Ramos (cell line): ENCODE results near the gene SLC35A5.

Experiments used
- in situ Hi-C: fragments of 300-500 bp; cut with MboI; formaldehyde crosslinking; loops from one replicate; pipeline ENCODE4 v1.14.3; 2022; ENCODE audit warnings: low sequenced_read_pairs; ENCODE audit not compliant: unreplicated experiment

SLC35A5 gene

DNA sequence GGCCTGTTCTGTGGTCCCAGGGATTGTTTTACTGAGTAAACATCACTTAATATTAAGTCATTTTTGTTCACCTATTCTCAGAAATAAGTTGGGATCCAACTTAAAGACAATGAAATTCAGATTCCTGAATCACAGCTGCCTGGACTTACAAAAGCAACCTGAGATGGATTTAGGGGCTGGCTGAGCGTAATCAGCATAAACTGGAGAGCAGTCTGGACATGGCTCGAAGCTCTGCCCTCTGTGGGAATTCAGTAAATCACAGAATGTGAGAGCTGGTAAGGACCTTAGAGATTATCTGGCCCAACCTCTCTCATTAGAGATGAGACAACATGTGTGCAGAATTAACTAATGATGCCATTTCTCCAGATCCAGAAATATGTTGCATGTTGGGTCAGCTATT, 55.4 kb downstream of the SLC35A5 start:
- in situ Hi-C loops: no loop called here

DNA sequence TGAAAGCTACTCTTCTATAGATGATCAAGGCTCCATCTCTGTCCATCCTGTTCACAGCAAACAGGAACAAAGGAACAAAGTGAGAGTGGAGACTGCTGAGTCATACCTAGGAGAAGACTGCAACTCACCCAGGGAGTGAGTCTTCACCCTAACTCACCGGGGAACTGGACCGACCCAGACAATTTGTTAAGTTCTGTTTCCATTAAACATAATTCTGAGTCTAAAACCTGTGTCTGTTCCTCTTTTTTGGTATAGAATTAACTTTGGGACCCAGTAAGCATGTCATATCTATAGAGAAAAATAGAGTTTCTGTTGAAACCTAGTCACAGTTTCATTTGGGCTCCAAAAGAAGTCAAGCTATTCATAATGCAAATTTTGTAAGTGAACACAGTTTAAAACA, 57.5 kb downstream of the SLC35A5 start:
- in situ Hi-C loops: no loop called here

DNA sequence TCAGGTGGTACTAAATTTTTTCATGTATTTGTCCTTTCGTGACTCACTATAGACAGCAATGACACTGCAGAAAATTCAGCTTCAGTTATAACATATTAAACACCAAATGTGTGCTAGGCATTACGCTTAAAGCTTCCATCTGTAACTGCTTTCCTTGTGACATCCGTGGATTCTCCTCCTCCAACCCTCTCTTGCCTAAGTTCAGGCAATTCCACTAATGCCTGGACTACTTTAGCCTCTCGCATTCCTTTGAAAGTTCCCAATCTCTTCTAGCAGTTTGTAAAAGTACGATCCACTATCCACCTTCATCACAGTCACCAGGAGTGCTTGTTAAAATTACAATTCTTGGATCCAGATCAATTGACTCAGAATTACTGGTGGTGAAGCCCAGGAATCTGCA, 61.4 kb downstream of the SLC35A5 start:
- in situ Hi-C loops: no loop called here

- in situ Hi-C loops: no loop called here
These were observed 61.9 kb downstream of the SLC35A5 start for GRCh38 chr3:112623717-112624116.

- in situ Hi-C loops: loop anchor here (25.0 kb wide), 1 partner anchor 660 kb away; no protein-coding TSS in a partner anchor
These were observed 65.6 kb downstream of the SLC35A5 start for GRCh38 chr3:112627419-112627818.

DNA sequence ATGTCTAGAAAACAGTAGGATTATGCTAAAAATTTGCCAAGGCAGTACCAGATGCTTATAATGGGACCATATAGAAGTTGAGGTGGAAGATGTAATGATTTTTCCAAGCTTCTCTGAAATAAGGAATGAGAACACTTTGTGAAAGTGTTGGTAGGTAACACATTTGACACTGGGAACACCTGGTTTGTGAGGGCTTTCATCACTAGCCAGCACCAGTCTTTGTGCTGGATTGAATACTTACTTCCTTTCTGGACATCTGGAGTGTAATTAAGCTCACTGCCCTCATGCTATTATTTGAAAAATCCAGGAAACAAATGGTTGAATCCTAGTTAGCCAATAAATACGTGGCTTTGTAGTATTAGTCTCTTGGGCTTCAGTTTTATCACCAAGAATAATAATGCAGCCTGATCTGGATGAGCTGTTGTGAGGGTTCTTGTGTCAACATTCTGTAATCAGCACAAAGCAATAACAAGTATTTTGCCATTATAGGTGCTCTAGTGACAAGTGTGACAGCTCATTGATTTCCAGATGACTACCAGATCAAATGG, 66.1 kb downstream of the SLC35A5 start:
- in situ Hi-C loops: loop anchor here (25.0 kb wide), 1 partner anchor 659 kb away; no protein-coding TSS in a partner anchor

DNA sequence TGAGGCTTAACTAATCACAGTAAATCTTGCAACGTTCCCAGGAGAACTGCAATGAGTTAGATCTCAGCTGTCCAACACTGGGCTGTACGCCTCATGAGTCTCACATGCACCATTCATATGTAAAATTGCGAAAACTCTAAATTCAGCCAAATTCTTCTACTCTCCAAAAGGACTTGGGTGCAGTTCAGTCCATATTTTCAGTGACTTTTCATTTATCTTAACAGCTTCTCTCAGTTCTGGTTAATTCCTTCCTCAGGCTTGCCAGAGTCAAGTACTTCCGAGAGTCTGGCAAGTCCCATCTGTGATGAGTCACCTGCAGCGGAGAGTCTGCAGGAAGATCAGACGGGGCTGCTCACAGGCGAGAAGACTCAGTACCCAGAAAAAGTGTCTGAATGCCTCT, 67.6 kb downstream of the SLC35A5 start:
- in situ Hi-C loops: loop anchor here (25.0 kb wide), 1 partner anchor 658 kb away; no protein-coding TSS in a partner anchor

DNA sequence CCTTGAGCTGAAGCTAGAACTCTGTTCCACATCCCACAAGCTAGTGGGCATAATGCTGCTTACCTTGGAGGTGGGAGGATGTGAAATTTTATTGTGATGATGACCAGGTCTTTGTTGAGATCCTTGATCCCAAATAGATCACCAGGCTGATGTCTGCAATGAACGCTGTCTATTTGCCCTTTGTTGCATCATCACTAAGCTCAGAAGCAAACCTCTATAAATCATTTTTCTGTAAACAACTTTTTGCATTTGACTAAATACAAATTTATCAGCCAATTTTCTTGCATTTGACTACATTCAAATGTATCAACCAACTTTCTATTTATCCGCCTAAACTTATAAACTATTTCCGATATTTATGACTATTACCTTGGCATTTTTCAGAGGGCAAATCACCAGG, 69.4 kb downstream of the SLC35A5 start:
- in situ Hi-C loops: loop anchor here (25.0 kb wide), 1 partner anchor 656 kb away; no protein-coding TSS in a partner anchor

DNA sequence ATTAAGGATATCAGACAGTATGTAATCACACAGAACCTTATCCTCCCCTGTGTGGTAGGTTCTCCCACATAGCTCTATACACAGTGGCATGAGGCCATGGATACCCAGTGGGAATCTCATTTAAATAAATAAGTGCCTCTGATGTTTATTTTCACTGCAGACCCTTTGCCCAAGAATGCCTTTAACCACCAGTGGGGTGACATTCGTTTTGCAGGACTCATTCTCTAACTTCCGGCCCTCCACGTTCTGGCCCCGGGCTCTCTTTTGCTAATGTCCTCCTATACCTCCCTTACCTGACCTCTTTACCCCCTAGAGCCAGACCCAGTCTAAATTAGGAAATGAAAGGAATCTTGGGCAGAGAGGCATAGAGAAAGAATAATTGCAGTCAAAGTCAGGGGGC, 70.8 kb downstream of the SLC35A5 start:
- in situ Hi-C loops: loop anchor here (25.0 kb wide), 1 partner anchor 655 kb away; no protein-coding TSS in a partner anchor

GRCh38 chr3:112633191-112633590, 71.3 kb downstream of the SLC35A5 start:
- in situ Hi-C loops: loop anchor here (25.0 kb wide), 1 partner anchor 654 kb away; no protein-coding TSS in a partner anchor

- in situ Hi-C loops: loop anchor here (25.0 kb wide), 1 partner anchor 654 kb away; no protein-coding TSS in a partner anchor
These were observed 71.9 kb downstream of the SLC35A5 start for GRCh38 chr3:112633757-112634156.

DNA sequence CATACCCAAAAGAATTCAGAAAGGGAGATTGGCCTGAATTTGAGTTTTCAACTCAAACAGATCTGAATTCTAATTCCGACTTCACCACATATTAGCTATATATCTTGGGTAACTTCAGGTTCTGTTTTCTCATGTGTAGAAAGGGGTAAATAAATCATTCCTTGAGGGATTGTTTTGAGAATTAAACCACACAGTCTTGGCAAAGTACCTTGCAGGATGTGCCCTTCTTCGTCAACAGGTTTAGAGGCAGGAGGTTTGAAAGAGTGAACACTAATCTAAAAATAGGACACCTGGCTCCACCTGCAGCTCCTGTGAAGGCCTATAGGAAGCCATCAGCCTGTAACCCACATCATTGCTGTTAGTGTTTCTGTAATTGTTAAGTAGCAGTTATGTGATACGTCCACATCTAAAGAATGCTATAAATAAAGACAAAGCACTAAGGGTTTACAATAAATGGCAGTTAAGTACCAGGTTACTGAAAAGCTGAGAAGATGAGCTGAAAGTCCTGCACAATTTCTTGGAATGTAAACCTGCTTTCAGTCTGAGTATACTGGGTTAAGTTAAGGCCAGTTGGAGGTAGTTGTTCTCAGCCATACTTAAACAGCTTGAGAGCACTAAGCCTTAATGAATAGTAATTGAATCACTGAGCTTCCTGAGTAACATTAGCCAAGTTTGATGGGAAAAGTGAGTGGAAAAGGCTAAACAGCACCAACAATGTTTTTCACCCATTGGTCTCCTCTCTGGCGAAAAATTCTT, 73.1 kb downstream of the SLC35A5 start:
- in situ Hi-C loops: loop anchor here (25.0 kb wide), 1 partner anchor 652 kb away; no protein-coding TSS in a partner anchor
